Hematopoietic multipotent progenitor cell treated with erythropoietin and hydrocortisone succinate and interleukin-3 and kit ligand, for 15 days (in vitro differentiated cells): Measurements from ENCODE around the gene LAGE3.
"Not testable (repeated sequence)": the region's sequence is repeated elsewhere in the genome, so short reads cannot be mapped to it uniquely, and the experiment has no call there.

Source experiments
- DNase-seq: peaks from one replicate; pipeline ENCODE4 v3.0.0-alpha.2; 2015; ENCODE audit warnings: low spot score

Gene LAGE3

GRCh38 chrX:154502098-154502497, 23.0 kb upstream of the LAGE3 start:
- DNase-seq: no peak

DNA sequence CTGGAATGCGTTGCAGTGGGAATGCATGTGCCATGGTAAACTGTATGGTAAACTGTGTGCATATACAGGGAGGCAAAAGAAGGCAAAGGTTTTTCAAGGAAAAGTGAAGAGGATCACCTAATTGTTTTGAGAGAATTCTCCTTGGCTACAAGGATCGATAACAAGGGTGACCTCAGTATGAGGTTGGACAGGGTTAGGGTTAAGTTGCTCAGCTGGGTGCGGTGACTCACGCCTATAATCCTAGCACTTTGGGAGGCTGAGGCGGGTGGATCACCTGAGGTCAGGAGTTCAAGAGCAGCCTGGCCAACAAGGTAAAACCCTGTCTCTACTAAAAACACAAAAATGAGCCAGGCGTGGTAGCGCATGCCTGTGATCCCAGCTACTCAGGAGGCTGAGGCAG, 22.3 kb upstream of the LAGE3 start:
- not testable (repeated sequence) for DNase-seq

- not testable (repeated sequence) for DNase-seq
These were observed 17.6 kb upstream of the LAGE3 start for GRCh38 chrX:154496591-154497137.

DNA sequence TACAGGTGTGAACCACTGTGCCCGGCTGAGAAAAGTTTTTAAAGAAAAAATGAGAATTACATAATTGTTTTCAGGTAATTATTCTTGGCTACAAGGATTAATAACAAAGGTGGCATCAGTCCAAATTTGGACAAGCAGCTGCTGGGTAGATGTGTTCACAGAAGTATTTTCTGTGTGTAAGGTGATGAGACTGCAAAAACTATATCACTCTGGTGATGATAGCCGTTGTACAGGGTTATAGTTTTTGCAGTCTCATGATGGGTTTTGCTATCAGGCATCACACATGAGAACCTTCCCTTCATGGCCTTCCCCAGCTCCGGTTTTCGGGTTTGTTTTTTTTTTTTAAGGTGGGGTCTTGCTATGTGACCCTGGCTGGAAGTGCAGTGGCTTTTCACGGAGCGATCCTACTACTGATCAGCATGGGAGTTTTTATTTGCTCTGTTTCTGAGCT, 16.4 kb upstream of the LAGE3 start:
- DNase-seq: peak; percentile 85

GRCh38 chrX:154494715-154495114, 15.6 kb upstream of the LAGE3 start:
- DNase-seq: no peak

DNA sequence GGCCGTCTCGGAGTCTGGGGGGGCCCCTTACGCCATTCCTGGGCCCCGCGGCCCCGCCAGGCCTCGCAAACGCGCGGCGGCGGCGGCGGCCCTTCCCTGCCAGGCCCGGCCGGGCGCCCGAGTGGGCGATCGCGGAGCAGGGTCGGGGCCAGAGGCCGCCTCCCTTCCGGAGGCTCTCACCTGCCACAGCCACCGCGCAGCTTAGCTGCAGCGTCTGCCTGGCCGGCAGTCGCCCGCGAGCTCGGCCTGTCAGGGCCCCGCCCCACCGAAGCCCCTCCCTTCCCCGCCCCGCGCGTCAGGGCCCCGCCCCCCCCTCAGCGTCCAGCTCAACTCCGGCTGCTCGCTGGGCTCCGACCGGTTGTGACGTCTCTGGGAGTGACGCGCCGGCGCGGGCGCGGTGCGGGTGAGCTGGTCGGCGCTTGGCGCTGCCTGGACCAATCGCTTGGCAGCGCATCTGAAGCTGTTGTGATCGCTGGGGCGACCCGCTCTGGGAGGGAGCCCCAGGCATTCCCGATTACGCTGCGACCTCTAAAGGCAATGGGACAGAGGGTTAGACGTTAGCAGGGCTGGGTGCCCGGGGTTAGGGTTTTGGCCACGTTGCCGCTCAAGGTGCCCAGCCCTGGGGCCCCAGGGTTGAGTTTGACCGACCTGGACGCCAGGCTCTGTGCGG, 11.5 kb upstream of the LAGE3 start, which contains the start of gene SLC10A3:
Gene SLC10A3, minus strand, starts transcription at position 216 of the 670 bp plus-strand sequence. CDS start 1,689 bp downstream, outside the sequence.
- peak; percentile 91 for DNase-seq

- peak; percentile 38 for DNase-seq
These were observed 10.9 kb upstream of the LAGE3 start for GRCh38 chrX:154490021-154490413.

DNA sequence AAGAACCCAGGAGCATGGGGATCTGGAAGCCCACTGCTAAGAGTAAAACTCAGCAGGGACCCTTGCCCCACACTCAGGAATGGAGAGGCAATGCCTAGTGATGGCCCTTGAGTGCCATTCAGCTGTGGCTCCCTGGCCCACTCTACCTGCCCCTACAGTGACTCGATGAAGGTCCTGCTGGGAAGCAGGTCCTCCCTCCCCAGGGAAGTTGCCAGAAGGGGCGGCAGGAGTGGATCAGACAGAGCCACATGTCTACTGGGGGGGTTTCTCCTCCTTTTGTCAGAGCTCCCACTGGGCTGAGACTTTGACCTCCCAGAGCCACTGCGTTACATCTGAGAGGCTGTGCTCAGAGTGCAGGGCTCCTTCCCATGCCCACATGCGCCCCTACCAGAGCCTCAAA, 10.1 kb upstream of the LAGE3 start:
- no peak for DNase-seq

DNA sequence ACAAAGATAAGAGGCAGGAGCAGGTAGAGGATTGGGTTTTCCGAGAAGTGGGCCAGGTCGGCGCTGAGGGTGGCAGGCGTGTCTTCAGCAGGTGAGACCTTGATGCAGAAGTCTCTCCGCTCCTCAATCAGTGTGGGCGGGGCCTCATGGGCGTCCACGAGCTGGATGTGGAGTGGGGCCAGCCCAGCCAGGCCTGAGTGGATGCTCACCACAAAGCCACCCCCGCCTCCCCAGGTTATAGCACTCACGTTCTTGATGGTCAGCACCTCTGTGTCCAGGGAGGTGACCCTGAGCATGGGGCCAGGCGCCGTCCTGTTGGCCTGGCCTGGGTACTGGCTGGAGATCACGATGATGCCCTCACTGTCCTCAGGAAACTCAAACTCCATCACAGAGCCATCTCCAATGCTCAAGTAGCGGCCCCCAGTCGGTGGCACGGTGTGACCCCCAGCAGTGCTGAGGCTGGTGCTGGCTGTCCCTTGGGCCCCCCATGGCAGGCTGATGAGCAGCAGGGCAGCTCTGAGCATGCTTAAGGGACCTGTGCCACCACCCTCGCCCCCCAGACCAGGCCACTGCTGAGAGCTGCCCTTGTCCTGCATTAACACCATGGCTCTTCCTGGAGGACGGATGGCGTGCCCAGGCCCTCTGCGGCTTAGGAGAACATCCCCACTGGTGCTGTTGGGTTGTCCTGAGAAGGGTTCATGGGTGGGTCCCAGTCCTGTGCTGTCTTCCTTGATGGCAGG, 9.4 kb upstream of the LAGE3 start:
- no peak for DNase-seq

GRCh38 chrX:154487518-154488290, 8.6 kb upstream of the LAGE3 start:
- no peak for DNase-seq

GRCh38 chrX:154486396-154487207, 7.5 kb upstream of the LAGE3 start, which contains the start of gene UBL4A:
Gene UBL4A (minus strand): TSS chrX:154486615. CDS start chrX:154486584, 31 bp downstream.
- peak; percentile 50 for DNase-seq

DNA sequence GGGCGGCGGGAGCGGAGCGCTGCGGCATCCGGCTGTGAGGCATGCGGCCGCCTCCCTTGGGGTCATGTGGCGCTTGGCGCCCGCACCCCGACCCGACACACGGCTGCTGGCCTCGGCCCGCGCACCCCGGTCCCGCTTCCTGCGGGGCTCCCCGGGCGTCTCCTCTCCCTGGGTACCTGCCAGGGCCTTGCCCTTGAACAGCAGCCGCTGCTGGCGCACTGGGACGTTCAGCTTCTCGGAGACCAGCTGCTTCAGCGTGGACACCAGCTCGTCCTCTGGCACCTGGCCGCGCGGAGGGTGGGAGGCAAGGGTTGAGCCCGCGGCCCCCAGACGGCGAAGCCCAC, 6.9 kb upstream of the LAGE3 start:
- peak; percentile 41 for DNase-seq

- DNase-seq: no peak
These were observed 6.3 kb upstream of the LAGE3 start for GRCh38 chrX:154485150-154486051.

GRCh38 chrX:154484255-154485149, 5.4 kb upstream of the LAGE3 start:
- peak; percentile 84 for DNase-seq

DNA sequence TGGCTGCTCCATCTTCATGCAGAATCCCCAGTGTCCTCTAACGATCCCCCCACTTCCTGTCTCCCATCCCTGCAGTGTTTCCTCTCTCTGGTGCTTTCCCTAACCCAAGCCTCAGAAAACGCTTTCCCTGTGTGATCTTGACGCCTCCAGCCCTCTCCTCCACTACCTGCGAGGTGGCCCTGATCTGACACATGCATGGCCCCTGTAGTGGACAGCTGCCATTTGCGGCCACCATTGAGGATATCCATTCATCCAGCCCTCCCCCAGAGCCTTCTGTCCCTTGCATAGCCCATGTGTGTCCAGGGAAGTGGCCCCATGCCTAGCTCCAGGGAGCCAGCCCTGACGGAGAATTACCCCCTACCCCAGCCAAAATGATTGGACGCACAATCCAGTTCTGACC, 4.2 kb upstream of the LAGE3 start:
- no peak for DNase-seq

- no peak for DNase-seq
These were observed 3.7 kb upstream of the LAGE3 start for GRCh38 chrX:154482786-154483185.

DNA sequence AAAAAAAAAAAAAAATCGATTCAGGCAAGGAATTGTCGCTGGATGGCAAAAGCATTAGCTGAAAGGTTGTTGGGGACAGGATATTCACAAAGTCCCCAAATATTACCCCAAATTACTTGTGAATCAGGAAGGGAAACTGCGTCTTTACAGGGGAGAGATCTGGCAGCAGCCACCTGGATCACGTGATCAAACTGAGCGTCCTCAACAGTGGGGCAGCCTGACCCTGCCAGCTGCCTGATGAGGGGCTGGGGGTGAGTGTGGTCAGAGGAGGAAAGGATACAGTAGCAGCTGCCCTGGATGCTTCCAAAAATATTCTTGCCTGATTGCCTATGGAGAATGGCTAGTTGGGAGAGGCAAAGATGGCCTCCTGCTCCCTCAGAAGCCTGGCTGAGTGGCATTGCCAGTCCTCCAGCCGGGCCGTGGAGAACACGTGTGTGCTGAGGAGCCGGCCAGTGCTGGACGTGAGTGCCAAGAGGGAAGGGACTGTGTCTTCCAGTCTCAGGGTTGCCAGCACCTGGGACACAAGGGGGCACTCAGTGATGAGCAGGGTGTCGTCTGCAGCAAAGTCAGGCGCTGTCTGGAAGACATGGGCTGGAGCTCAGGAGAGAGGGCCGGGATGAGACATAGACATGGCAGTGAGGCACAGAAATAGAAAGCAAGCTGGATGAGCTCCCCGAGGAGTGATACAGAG, 3.0 kb upstream of the LAGE3 start:
- DNase-seq: no peak

- no peak for DNase-seq
These were observed 2.1 kb upstream of the LAGE3 start for GRCh38 chrX:154481195-154481594.
